Measurements from ENCODE around the gene PAMR1. TPM values are rescaled to one million over a fixed set of nuclear protein-coding genes. Genes with fewer than 3 reads are reported as not detected.
"Not testable (repeated sequence)": the region's sequence is repeated elsewhere in the genome, so short reads cannot be mapped to it uniquely, and the experiment has no call there.

Gene PAMR1
- total and polyA plus RNA-seq, 4 donors, result 0.60 to 15.2 (median 1.4) TPM

DNA sequence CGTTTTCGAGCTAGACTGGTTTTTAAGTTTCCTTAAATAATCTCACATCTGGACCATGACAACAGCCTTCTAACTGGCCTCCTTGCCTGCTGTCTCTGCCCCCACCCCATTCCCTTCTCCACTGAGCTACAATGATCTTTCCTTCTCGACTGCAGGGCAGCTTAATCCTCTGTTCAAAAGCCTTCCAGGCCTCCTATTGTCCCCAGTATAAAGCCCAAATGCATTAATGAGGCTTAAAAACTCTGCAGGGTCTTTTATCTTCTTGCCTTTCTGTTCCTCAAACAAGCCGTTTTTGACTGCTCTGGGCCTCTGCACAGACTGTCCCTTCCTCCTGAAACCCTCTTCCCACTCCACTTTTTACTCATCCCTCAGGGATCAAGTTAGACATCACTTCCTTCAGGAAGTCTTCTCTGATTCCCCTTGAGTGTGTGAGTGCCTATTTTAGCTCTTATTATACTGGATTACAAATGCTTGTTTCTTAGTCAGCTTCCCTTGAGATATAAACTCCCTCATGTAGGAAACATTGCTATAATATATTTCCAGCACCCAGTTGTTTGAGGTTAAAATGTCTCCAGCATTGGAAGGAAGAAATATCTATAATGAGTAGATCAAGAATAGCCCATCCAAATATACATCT, 23.6 kb upstream of the PAMR1 start:
- ATAC-seq (ENCODE audit: insufficient read depth, low FRiP score) (no peak), DNase-seq (no peak)
- Histone ChIP-seq H3K9ac (ENCODE audit: insufficient read depth in 1 of 2, low read length in 2 of 2) (no peak overlapping the region), H3K9me3 (ENCODE audit: control insufficient read depth in 4 of 4, insufficient read depth in 3 of 4, low read length in 3 of 4) (no peaks in the 10 kb centered on the region), H3K27me3 (ENCODE audit: control insufficient read depth in 3 of 3, insufficient read depth in 3 of 3, low read length in 2 of 3) (no peaks in the 10 kb centered on the region), H3K4me3 (no peak overlapping the region), H3K36me3 (ENCODE audit: control insufficient read depth in 4 of 4, insufficient read depth in 4 of 4, low read length in 4 of 4) (no peaks in the 10 kb centered on the region), H3K27ac (ENCODE audit: low read depth in 1 of 2, low read length in 1 of 2) (no peak overlapping the region), H3K4me1 (ENCODE audit: control insufficient read depth in 5 of 5, insufficient read depth in 5 of 5, low read length in 5 of 5) (peaks cover 0 to 4% (median 0%) of the 10 kb centered on the region in 5 donors)
- 53 to 61% methylated on average over 4 of the region's 4 CpGs for WGBS, 2 donors
- TF ChIP-seq, protein P1, sequence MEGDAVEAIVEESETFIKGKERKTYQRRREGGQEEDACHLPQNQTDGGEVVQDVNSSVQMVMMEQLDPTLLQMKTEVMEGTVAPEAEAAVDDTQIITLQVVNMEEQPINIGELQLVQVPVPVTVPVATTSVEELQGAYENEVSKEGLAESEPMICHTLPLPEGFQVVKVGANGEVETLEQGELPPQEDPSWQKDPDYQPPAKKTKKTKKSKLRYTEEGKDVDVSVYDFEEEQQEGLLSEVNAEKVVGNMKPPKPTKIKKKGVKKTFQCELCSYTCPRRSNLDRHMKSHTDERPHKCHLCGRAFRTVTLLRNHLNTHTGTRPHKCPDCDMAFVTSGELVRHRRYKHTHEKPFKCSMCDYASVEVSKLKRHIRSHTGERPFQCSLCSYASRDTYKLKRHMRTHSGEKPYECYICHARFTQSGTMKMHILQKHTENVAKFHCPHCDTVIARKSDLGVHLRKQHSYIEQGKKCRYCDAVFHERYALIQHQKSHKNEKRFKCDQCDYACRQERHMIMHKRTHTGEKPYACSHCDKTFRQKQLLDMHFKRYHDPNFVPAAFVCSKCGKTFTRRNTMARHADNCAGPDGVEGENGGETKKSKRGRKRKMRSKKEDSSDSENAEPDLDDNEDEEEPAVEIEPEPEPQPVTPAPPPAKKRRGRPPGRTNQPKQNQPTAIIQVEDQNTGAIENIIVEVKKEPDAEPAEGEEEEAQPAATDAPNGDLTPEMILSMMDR (IDR thresholded peaks at IDR 0.05; ENCODE audit: control extremely low read depth, extremely low read depth), result no peak

DNA sequence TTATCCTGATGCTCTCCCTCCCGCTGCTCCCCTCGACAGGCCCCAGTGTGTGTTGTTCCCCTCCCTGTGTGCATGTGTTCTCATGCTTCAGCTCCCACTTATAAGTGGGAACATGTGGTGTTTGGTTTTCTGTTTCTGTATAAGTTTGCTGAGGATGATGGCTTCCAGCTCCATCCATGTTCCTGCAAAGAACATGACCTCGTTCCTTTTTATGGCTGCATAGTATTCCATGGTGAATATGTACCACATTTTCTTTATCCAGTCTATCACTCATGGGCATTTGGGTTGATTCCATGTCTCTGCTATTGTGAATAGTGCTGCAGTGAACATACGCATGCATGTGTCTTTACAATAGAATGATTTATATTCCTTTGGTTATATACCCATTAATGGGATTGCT, 22.6 kb upstream of the PAMR1 start:
- H3K9ac ChIP-seq (ENCODE audit: insufficient read depth in 1 of 2, low read length in 2 of 2); H3K36me3 ChIP-seq (ENCODE audit: control insufficient read depth in 4 of 4, insufficient read depth in 4 of 4, low read length in 4 of 4); DNase-seq; H3K4me3 ChIP-seq; H3K27me3 ChIP-seq (ENCODE audit: control insufficient read depth in 3 of 3, insufficient read depth in 3 of 3, low read length in 2 of 3); ATAC-seq (ENCODE audit: insufficient read depth, low FRiP score); H3K9me3 ChIP-seq (ENCODE audit: control insufficient read depth in 4 of 4, insufficient read depth in 3 of 4, low read length in 3 of 4); H3K4me1 ChIP-seq (ENCODE audit: control insufficient read depth in 5 of 5, insufficient read depth in 5 of 5, low read length in 5 of 5); H3K27ac ChIP-seq (ENCODE audit: low read depth in 1 of 2, low read length in 1 of 2): not testable (repeated sequence)
- WGBS, 2 donors, result 92 to 98% methylated on average over 4 of the region's 4 CpGs

DNA sequence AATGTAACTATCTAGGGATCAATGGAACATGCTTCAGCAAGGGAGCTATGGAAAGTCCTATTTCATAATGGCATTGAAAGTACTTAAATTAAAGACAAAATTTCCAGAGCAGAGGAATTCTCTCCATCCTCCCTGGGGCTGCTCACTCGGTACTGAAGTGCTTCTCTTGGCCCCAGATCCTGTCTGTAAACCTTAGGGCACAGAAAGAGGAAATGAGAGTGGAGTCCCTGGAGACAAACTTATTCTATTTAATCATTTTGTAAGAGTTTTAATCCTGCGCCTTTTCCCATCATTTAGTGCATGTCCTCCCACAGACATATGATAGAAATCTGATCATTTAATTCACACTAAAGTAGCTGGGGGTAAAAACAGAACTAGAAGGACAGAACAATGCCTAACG, 20.9 kb upstream of the PAMR1 start:
- H3K9me3 ChIP-seq (ENCODE audit: control insufficient read depth in 4 of 4, insufficient read depth in 3 of 4, low read length in 3 of 4), result no peaks in the 10 kb centered on the region
- no peaks in the 10 kb centered on the region for H3K27me3 ChIP-seq (ENCODE audit: control insufficient read depth in 3 of 3, insufficient read depth in 3 of 3, low read length in 2 of 3)
- H3K27ac ChIP-seq (ENCODE audit: low read depth in 1 of 2, low read length in 1 of 2), result no peak overlapping the region
- TF ChIP-seq, protein P1 (IDR thresholded peaks at IDR 0.05; ENCODE audit: control extremely low read depth, extremely low read depth), result no peak
- H3K4me1 ChIP-seq (ENCODE audit: control insufficient read depth in 5 of 5, insufficient read depth in 5 of 5, low read length in 5 of 5), result peaks cover under 1 to 11% (median 4%) of the 10 kb centered on the region in 5 donors
- no peaks in the 10 kb centered on the region for H3K36me3 ChIP-seq (ENCODE audit: control insufficient read depth in 4 of 4, insufficient read depth in 4 of 4, low read length in 4 of 4)
- DNase-seq (no peak), ATAC-seq (ENCODE audit: insufficient read depth, low FRiP score) (no peak)
- no peak overlapping the region for H3K9ac ChIP-seq (ENCODE audit: insufficient read depth in 1 of 2, low read length in 2 of 2)
- WGBS, 2 donors, result 70 to 80% methylated on average over 3 of the region's 3 CpGs
- no peak overlapping the region for H3K4me3 ChIP-seq

DNA sequence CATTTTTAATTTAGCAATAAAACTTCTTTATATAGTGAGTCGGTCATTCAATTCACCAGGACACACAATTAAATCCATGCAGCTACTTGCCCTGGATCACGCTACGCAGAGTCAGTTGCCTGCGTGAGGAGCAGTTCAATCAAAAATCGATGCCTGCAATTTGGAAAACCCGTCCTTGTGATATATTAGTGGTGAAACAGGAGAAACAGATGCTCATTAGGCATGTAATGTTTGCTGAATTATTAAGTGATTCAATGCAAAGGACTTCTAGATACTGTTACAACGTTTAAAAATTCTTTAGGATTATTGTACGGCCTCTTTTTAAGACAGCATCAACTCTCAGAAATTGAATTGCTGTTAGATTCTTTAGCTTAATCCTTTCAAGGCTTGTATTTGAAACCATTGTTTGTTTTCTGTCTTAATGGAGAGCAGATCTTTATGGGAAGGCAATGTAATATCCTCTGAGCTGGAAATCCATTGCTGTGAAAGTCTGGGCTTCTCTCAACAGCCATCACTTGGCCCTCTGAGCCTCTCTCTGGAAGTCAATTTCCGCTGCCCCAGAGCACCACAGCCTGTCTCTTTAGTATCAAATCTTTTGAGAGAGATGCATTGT, 20.1 kb upstream of the PAMR1 start:
- no peak for ATAC-seq (ENCODE audit: insufficient read depth, low FRiP score)
- Histone ChIP-seq H3K36me3 (ENCODE audit: control insufficient read depth in 4 of 4, insufficient read depth in 4 of 4, low read length in 4 of 4) (no peaks in the 10 kb centered on the region), H3K4me3 (no peak overlapping the region), H3K27me3 (ENCODE audit: control insufficient read depth in 3 of 3, insufficient read depth in 3 of 3, low read length in 2 of 3) (no peaks in the 10 kb centered on the region), H3K9me3 (ENCODE audit: control insufficient read depth in 4 of 4, insufficient read depth in 3 of 4, low read length in 3 of 4) (no peaks in the 10 kb centered on the region), H3K4me1 (ENCODE audit: control insufficient read depth in 5 of 5, insufficient read depth in 5 of 5, low read length in 5 of 5) (peaks cover 4 to 14% (median 5%) of the 10 kb centered on the region in 5 donors), H3K27ac (ENCODE audit: low read depth in 1 of 2, low read length in 1 of 2) (no peak overlapping the region), H3K9ac (ENCODE audit: insufficient read depth in 1 of 2, low read length in 2 of 2) (no peak overlapping the region)
- WGBS, 2 donors, result 89 to 91% methylated on average over 9 of the region's 9 CpGs
- DNase-seq, result no peak
- TF ChIP-seq, protein P1 (IDR thresholded peaks at IDR 0.05; ENCODE audit: control extremely low read depth, extremely low read depth), result no peak
